Mesothelial cell of epicardium (in vitro differentiated cells): ENCODE results near the gene ARHGAP8. TPM values are rescaled to one million over a fixed set of nuclear protein-coding genes. Genes with fewer than 3 reads are reported as not detected.

ENCODE experiments used
- DNase-seq, 2 experiments: peaks; one replicate each; pipeline ENCODE4 v3.0.0; 2021; ENCODE audit warnings: low spot score in 2 of 2; ENCODE audit not compliant: unreplicated experiment in 2 of 2
- H3K27ac Mint-ChIP-seq: 2 replicates; pipeline ENCODE4 v1.8.0; 2021; ENCODE audit warnings: mixed read lengths
- H3K27me3 Mint-ChIP-seq: 2 replicates; pipeline ENCODE4 v1.8.0; 2021; ENCODE audit warnings: low read depth, mixed read lengths
- H3K36me3 Mint-ChIP-seq: 2 replicates; pipeline ENCODE4 v1.8.0; 2021; ENCODE audit warnings: mixed read lengths
- H3K4me1 Mint-ChIP-seq: 2 replicates; pipeline ENCODE4 v1.8.0; 2021; ENCODE audit warnings: mixed read lengths
- H3K4me3 Mint-ChIP-seq: 2 replicates; pipeline ENCODE4 v1.8.0; 2021; ENCODE audit warnings: mild to moderate bottlenecking, moderate library complexity, mixed read lengths
- H3K9me3 Mint-ChIP-seq: 2 replicates; pipeline ENCODE4 v1.8.0; 2021; ENCODE audit warnings: mixed read lengths
- total RNA-seq: library from RNA; stranded (reverse); gene quantifications from 3 replicates; pipeline ENCODE4 v1.2.1, GENCODE V29; 2021
- TF ChIP-seq, protein P1 (sequence below): fragments of 200-600 bp; sonication (generic); IDR thresholded peaks from one replicate; pipeline ENCODE4 v1.5.0; 2021; ENCODE audit warnings: antibody characterized with exemption; ENCODE audit not compliant: unreplicated experiment

ARHGAP8 gene
- total RNA-seq, 1 donor from 2014 or later, result 166 TPM

DNA sequence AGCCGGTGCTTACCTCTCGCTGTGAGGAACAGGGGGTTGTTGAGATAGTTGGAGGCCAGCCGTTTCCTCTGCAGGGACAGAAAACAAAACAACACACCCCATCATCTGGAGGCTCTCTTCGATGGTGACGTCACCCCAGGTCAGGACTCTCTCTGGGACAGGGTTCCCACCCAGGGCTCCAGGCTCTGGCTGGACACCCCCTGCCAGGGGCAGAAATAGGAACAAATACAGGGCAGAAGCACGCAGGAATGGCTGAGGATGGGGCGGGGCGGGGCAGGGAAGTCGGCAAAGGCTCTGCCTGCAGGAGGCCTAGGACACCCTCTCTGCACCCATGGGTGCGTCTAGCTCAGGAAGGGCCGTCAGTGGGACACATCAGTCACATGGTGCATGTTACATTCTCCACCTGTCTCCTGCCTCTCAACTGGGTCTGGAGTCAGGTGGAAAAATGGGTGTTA, 138.9 kb downstream of the ARHGAP8 start:
- H3K9me3 Mint-ChIP-seq, result no peaks in the 10 kb centered on the region
- DNase-seq, result no peak
- TF ChIP-seq, protein P1, sequence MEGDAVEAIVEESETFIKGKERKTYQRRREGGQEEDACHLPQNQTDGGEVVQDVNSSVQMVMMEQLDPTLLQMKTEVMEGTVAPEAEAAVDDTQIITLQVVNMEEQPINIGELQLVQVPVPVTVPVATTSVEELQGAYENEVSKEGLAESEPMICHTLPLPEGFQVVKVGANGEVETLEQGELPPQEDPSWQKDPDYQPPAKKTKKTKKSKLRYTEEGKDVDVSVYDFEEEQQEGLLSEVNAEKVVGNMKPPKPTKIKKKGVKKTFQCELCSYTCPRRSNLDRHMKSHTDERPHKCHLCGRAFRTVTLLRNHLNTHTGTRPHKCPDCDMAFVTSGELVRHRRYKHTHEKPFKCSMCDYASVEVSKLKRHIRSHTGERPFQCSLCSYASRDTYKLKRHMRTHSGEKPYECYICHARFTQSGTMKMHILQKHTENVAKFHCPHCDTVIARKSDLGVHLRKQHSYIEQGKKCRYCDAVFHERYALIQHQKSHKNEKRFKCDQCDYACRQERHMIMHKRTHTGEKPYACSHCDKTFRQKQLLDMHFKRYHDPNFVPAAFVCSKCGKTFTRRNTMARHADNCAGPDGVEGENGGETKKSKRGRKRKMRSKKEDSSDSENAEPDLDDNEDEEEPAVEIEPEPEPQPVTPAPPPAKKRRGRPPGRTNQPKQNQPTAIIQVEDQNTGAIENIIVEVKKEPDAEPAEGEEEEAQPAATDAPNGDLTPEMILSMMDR, result no peak
- no peaks in the 10 kb centered on the region for H3K36me3 Mint-ChIP-seq
- H3K4me3 Mint-ChIP-seq, result no peak overlapping the region
- H3K27me3 Mint-ChIP-seq, result no peaks in the 10 kb centered on the region
- H3K4me1 Mint-ChIP-seq, result no peaks in the 10 kb centered on the region
- no peak overlapping the region for H3K27ac Mint-ChIP-seq

DNA sequence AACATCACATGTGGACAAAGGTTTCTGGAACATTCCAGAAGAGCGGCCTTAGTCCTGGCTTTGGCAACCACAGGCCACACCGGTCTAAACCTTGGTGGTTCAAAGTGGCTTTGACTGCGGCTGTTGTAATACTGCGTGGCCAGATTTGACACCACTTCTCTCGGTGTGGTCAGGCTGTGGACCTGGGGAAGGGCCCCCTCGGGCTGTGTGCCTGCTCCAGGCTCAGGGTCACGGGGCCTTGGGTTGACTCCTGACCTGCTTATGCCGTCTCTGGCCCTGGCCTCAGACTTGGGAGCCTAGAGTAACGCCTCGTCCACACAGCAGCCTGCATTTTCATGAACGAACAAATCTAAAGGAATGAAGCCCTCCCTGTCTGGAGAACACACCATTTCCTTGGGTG, 139.4 kb downstream of the ARHGAP8 start:
- Mint-ChIP-seq H3K4me3 (no peak overlapping the region), H3K36me3 (no peaks in the 10 kb centered on the region), H3K27ac (no peak overlapping the region), H3K4me1 (no peaks in the 10 kb centered on the region), H3K9me3 (peaks cover 3% of the 10 kb centered on the region), H3K27me3 (no peaks in the 10 kb centered on the region)
- no peak for DNase-seq
- TF ChIP-seq, protein P1, result no peak

DNA sequence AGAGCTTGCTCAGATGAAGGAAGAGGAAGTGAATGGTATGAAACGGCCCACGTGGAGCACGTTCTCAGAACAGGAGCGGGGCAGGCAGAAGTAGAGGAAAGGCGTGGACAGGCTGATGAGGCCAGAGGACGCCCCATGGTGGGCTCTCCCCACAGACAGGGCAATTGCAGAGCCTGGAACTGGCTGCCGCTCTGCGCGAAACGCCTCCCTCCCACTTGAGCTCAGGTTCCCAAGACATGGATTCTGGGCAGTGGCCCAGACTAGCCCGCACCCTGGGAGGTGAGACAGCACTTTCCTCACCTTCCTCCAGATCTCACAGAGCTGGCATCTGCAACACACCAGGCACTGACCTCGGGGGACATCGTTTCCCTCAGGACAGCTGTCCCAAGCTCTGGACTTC, 139.9 kb downstream of the ARHGAP8 start:
- no peak for DNase-seq
- Mint-ChIP-seq H3K27ac (no peak overlapping the region), H3K36me3 (no peaks in the 10 kb centered on the region), H3K4me1 (no peaks in the 10 kb centered on the region), H3K9me3 (peaks cover 3% of the 10 kb centered on the region), H3K27me3 (no peaks in the 10 kb centered on the region), H3K4me3 (no peak overlapping the region)
- TF ChIP-seq, protein P1, result no peak

DNA sequence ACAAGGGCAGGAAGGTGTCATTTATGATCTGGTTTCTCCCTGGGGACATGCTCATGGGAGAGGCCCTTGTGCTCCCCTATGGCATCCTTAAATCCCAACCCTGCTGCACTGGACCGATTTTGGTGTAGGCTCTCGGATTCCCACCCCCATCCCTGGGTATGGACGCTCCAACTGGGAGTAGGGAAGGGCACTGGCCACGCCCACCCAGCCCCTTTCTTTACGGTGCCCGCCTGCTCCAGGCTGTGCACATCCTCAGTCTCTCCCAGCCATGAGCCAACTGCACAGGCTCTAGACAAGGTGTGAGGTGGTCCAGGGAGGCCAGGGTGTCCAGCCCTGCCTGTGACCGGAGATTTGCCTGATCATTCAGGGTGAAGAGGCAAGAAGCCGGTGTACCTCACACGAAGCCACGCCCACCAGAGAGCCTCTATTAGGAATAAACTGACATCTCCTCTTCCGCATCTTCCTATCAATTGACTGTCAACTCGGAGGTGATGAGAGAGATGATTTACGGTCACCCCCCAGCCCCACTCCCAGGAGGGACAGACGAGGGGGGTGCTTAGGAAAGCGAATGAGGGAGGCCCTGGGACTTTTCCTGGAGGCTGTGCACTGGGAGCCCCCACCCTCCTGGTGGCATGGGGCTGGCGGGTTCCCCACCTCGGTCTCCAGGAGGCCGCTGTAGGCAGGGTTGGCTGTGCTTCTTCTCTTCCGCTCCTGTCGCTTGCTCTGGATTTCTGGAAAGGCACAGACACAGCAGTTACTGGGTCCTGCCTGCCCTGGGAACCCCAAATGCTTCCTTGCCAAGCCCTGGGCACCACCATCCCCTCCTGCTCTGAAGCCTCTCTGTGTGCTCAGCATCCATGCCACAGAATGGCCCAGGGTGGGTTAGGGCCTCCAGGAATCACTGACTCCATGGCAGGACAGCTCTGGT, 140.7 kb downstream of the ARHGAP8 start:
- no peaks in the 10 kb centered on the region for H3K27me3 Mint-ChIP-seq
- H3K4me1 Mint-ChIP-seq, result no peaks in the 10 kb centered on the region
- TF ChIP-seq, protein P1, result no peak
- no peaks in the 10 kb centered on the region for H3K36me3 Mint-ChIP-seq
- H3K4me3 Mint-ChIP-seq, result no peak overlapping the region
- H3K9me3 Mint-ChIP-seq, result peaks cover 3% of the 10 kb centered on the region
- DNase-seq, result no peak
- H3K27ac Mint-ChIP-seq, result no peak overlapping the region

DNA sequence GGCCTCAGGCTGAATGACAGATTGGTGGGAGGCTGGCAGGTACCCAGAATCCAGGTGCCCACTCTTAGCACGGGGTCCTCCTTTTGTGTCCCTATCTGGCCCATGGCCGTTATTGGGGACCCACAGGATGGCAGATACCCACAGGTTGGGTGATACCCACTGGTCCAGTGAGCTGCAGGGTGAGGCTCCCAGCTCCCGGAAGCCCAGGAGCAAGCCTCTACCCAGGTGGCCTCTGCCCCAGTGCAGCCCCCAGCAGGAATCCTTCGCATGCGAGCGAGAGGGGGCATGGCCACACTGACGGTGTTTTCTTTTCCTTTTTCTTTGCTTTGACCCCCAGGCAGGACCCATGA, 141.3 kb downstream of the ARHGAP8 start:
- Mint-ChIP-seq H3K27ac (no peak overlapping the region), H3K4me1 (no peaks in the 10 kb centered on the region), H3K4me3 (no peak overlapping the region), H3K36me3 (no peaks in the 10 kb centered on the region), H3K9me3 (peaks cover 5% of the 10 kb centered on the region), H3K27me3 (no peaks in the 10 kb centered on the region)
- TF ChIP-seq, protein P1, result no peak
- DNase-seq, result no peak
